Endothelial cell of umbilical vein (primary cell): ENCODE results near the gene ZDHHC22. TPM values are rescaled to one million over a fixed set of nuclear protein-coding genes. Genes with fewer than 3 reads are reported as not detected.

Experiments used
- BruUV-seq: library from RNA; stranded (reverse); fragments of 400-500 nt; replicated peaks from 2 replicates; lab custom pipeline; 2021; lab: Mats Ljungman, UMichigan
- CTCF ChIA-PET: fragments of 300-600, 350-600 bp; sonication (Branson Sonifier 250); formaldehyde crosslinking; loops from one replicate; lab custom pipeline; 2021; ENCODE audit warnings: antibody characterized with exemption, inconsistent platforms; lab: Charles Lee
- POLR2A ChIA-PET: fragments of 300-600, 350-600 bp; sonication (Branson Sonifier 250); formaldehyde crosslinking; loops from one replicate; lab custom pipeline; 2021; ENCODE audit warnings: antibody characterized with exemption, inconsistent platforms; lab: Charles Lee
- DNase-seq: peaks from one replicate; pipeline ENCODE4 v3.0.0-alpha.2; 2011; ENCODE audit warnings: low read depth, low spot score
- FAIRE-seq: peaks from 2 replicates; lab custom pipeline; 2011; peaks lifted over from hg19 to GRCh38; lab: Jason Lieb, UNC
- H2AFZ ChIP-seq: 2 replicates; pipeline ENCODE4 v1.6.0; 2012; ENCODE audit warnings: low read depth, low read length, control low read depth, inconsistent platforms
- H3K27ac ChIP-seq: 2 replicates; pipeline ENCODE4 v1.5.1; 2011; ENCODE audit warnings: low read depth, mild to moderate bottlenecking, control low read depth, low read length, moderate library complexity; ENCODE audit not compliant: insufficient read depth
- H3K27me3 ChIP-seq, 2 experiments: 2 replicates each; pipeline versions ENCODE4 v1.6.0 to v1.6.1; 2011; ENCODE audit warnings: low read length in 2 of 2, mixed read lengths in 1 of 2; ENCODE audit not compliant: control insufficient read depth in 2 of 2, insufficient read depth in 2 of 2
- H3K36me3 ChIP-seq, 2 experiments: 2 replicates in 1 of 2; 3 replicates in 1 of 2; pipeline ENCODE4 v1.5.1; 2011; ENCODE audit warnings: low read length in 2 of 2, mild to moderate bottlenecking in 1 of 2, moderate library complexity in 1 of 2; ENCODE audit not compliant: control insufficient read depth in 2 of 2, insufficient read depth in 2 of 2; ENCODE audit errors: extremely low read depth in 1 of 2
- H3K4me1 ChIP-seq: 3 replicates; pipeline ENCODE4 v1.5.1; 2011; ENCODE audit warnings: mild to moderate bottlenecking, low read length; ENCODE audit not compliant: control insufficient read depth, insufficient read depth; ENCODE audit errors: extremely low read depth
- H3K4me2 ChIP-seq: 2 replicates; pipeline ENCODE4 v1.6.1; 2011; ENCODE audit warnings: low read length, control low read depth, mixed read lengths; ENCODE audit not compliant: insufficient read depth
- H3K4me3 ChIP-seq, 3 experiments: fragments of 200-600 bp in 1 of 3; sonication (generic), shearing (Covaris generic) in 1 of 3; replicated peaks in 1 of 3; 2 replicates each; pipeline ENCODE4 v1.5.1; 2011 to 2016; ENCODE audit warnings: control low read depth in 3 of 3, low read length in 3 of 3, mild to moderate bottlenecking in 2 of 3, inconsistent platforms in 1 of 3, low read depth in 1 of 3, moderate library complexity in 1 of 3; ENCODE audit not compliant: insufficient read depth in 1 of 3
- H3K79me2 ChIP-seq: 2 replicates; pipeline ENCODE4 v1.6.0; 2012; ENCODE audit warnings: low read length, inconsistent platforms; ENCODE audit not compliant: control insufficient read depth, insufficient read depth
- H3K9ac ChIP-seq: replicated peaks from 2 replicates; pipeline ENCODE3; 2011; ENCODE audit warnings: low read length, control low read depth; ENCODE audit not compliant: insufficient read depth; ENCODE audit errors: extremely low read depth
- H3K9me1 ChIP-seq: replicated peaks from 3 replicates; pipeline ENCODE4 v1.6.0; 2011; ENCODE audit warnings: mild to moderate bottlenecking, low read length; ENCODE audit not compliant: control insufficient read depth, insufficient read depth; ENCODE audit errors: extremely low read depth
- H3K9me3 ChIP-seq: replicated peaks from 2 replicates; pipeline ENCODE4 v1.5.1; 2012; ENCODE audit warnings: low read length, inconsistent platforms; ENCODE audit not compliant: control insufficient read depth, insufficient read depth
- H4K20me1 ChIP-seq: replicated peaks from 2 replicates; pipeline ENCODE3; 2011; ENCODE audit warnings: mild to moderate bottlenecking, low read length; ENCODE audit not compliant: control insufficient read depth, insufficient read depth; ENCODE audit errors: extremely low read depth
- EZH2 ChIP-seq: IDR thresholded peaks from 2 replicates; pipeline ENCODE4 v1.6.1; 2012; ENCODE audit warnings: borderline replicate concordance, low read depth, mild to moderate bottlenecking, moderate library complexity, low read length, inconsistent platforms; ENCODE audit not compliant: severe bottlenecking
- FOS ChIP-seq: IDR thresholded peaks from 2 replicates; pipeline ENCODE4 v1.6.1; 2011; ENCODE audit warnings: mild to moderate bottlenecking, low read length, moderate library complexity, borderline replicate concordance; ENCODE audit not compliant: insufficient read depth
- GATA2 ChIP-seq: IDR thresholded peaks from 2 replicates; pipeline ENCODE4 v1.7.0; 2011; ENCODE audit warnings: low read depth, mild to moderate bottlenecking, moderate library complexity, mixed read lengths, low read length; ENCODE audit not compliant: insufficient read length, insufficient read depth
- JUN ChIP-seq: IDR thresholded peaks from 2 replicates; pipeline ENCODE4 v1.6.1; 2011; ENCODE audit warnings: borderline replicate concordance, low read depth; ENCODE audit not compliant: insufficient read length, insufficient read depth
- MYC ChIP-seq: IDR thresholded peaks from one replicate; pipeline ENCODE4 v1.6.1; 2011; ENCODE audit warnings: mild to moderate bottlenecking, low read depth, low read length
- POLR2AphosphoS5 ChIP-seq: IDR thresholded peaks from 2 replicates; pipeline ENCODE4 v1.6.1; 2012; ENCODE audit warnings: low read depth, mild to moderate bottlenecking, control low read depth, low read length, moderate library complexity; ENCODE audit not compliant: insufficient read depth
- dilution Hi-C: fragments of 300-500 bp; cut with MboI; formaldehyde crosslinking; loops from one replicate; pipeline ENCODE4 v1.15.0; 2019; ENCODE audit warnings: low sequenced_read_pairs; ENCODE audit not compliant: extremely low pct_ligation_motif_present
- intact Hi-C: fragments of 100-400 bp; cut with micrococcal nuclease; formaldehyde crosslinking; loops from one replicate; pipeline ENCODE4 v1.10.0; 2022
- polyA plus RNA-seq, 4 experiments: library from polyadenylated mRNA; depleted of rRNA in 3 of 4; stranded (reverse) in 3 of 4; unstranded in 1 of 4; fragments of >200 nt; gene quantifications; 2 replicates each; pipeline versions ENCODE4 v1.2.1 to v1.2.3, GENCODE V29; 2011 to 2012; ENCODE audit warnings: missing spikeins in 1 of 4
- total RNA-seq: library from RNA; stranded (reverse); gene quantifications from 2 replicates; pipeline ENCODE4 v1.2.3, GENCODE V29; 2021
- TF ChIP-seq, protein P1 (sequence below): IDR thresholded peaks from 2 replicates; pipeline ENCODE4 v1.6.1; 2011; ENCODE audit not compliant: insufficient read depth, insufficient read length

The ZDHHC22 gene
- total and polyA plus RNA-seq, 2 donors (not counting 3 experiments of a cell fraction or from before 2014, with no cell fraction given), result 0.03 to 0.24 TPM

DNA sequence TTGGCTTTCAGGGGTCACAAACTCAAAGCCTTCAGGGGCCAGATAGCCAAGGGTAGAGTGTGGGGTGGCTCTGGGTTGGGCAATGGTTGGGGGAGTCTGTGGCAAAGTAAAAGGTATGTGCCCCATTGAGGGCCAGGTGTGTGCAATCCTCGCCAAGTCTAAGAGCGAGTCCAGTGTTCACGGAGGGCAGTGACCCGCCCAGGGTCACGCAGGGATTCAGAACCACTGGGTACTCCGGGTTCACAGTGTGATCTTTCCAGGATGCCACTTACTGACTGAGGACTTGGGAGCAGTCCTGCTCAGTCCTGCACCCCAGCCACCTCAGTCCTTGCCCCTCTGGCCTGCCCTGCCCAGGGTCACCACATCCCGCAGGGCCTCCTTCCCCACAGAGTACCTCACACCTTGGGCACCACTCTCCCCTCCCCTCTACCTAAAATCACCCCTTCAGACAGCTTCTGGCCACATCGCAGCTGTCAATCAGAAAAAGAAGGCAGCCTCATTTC lies 15.7 kb downstream of the ZDHHC22 start:
- dilution Hi-C loops, result no loop called here
- TF ChIP-seq MYC, result no peak
- no peak for TF ChIP-seq FOS
- DNase-seq, result no peak
- Histone ChIP-seq H3K27ac (no peak overlapping the region), H3K4me3 (no peak overlapping the region), H3K36me3 (no peaks in the 10 kb centered on the region), H3K9ac (no peak overlapping the region), H2AFZ (no peak overlapping the region), H3K4me1 (peaks cover 6% of the 10 kb centered on the region), H3K79me2 (no peaks in the 10 kb centered on the region), H3K9me1 (no peaks in the 10 kb centered on the region), H3K27me3 (peaks cover 12 to 16% of the 10 kb centered on the region in 2 experiments), H3K9me3 (no peaks in the 10 kb centered on the region), H4K20me1 (no peaks in the 10 kb centered on the region), H3K4me2 (no peak overlapping the region)
- intact Hi-C loops, result loop anchor here (1.0 kb wide), 2 partner anchors 28 to 250 kb away; partner anchors contain the start of gene CIPC
- POLR2A ChIA-PET, result no interaction called here
- no TSS peak for BruUV-seq
- no peak for FAIRE-seq
- CTCF ChIA-PET, result interaction anchor here (0.9 to 6.3 kb wide), 7 partner anchors 9 to 253 kb away, joined by 3 to 48 read pairs (median 7); no protein-coding TSS in a partner anchor

DNA sequence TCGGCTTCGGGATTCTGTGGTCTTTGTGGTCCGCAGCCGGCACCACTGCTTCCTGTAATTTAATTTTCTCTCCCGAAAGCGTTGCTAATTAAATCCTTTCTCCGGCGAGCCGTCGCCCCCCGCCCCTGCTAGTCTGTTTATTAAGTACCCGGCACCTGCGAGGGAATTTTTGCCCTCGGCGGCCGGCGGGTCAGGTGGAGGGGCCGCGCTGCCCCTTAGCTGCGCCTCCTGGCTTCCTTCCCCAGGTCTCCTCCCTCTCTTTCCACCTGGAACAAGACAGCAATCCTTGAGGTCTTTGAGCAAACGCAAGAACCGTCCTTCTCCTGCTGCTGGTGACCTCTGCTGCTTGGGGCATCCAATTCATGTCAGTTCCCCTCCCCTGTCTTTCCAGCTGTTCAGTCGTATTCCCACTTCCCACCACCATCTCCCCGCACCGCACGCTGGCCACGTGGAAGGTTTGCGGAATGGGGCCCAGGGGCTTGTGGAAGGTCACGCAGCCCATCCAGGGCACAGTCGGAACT lies 16.2 kb downstream of the ZDHHC22 start:
- H2AFZ ChIP-seq, result peak overlapping the region; percentile 28
- no peak for TF ChIP-seq GATA2
- peak; percentile 57 for TF ChIP-seq EZH2
- TF ChIP-seq JUN, result no peak
- TF ChIP-seq, protein P1, sequence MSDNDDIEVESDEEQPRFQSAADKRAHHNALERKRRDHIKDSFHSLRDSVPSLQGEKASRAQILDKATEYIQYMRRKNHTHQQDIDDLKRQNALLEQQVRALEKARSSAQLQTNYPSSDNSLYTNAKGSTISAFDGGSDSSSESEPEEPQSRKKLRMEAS, result no peak
- TF ChIP-seq POLR2AphosphoS5, result no peak
- TF ChIP-seq MYC, result no peak
- dilution Hi-C loops, result no loop called here
- no peak overlapping the region for H3K9ac ChIP-seq
- no peaks in the 10 kb centered on the region for H4K20me1 ChIP-seq
- H3K27me3 ChIP-seq, result peaks cover 12 to 16% of the 10 kb centered on the region in 2 experiments
- DNase-seq (no peak), FAIRE-seq (no peak)
- intact Hi-C loops, result loop anchor here (1.0 kb wide), 2 partner anchors 27 to 249 kb away; partner anchors contain the start of gene CIPC
- no peak overlapping the region for H3K27ac ChIP-seq
- no peaks in the 10 kb centered on the region for H3K36me3 ChIP-seq
- H3K4me3 ChIP-seq, result peak overlapping the region in 1 of 3 experiments; percentile 15
- peaks cover 6% of the 10 kb centered on the region for H3K4me1 ChIP-seq
- H3K9me1 ChIP-seq, result no peaks in the 10 kb centered on the region
- no TSS peak for BruUV-seq
- ChIA-PET POLR2A (no interaction called here), CTCF (interaction anchor here (1.0 to 6.3 kb wide), 7 partner anchors 11 to 253 kb away, joined by 4 to 48 read pairs (median 9); no protein-coding TSS in a partner anchor)
- no peaks in the 10 kb centered on the region for H3K9me3 ChIP-seq
- peak overlapping the region; percentile 28 for H3K4me2 ChIP-seq
- H3K79me2 ChIP-seq, result no peaks in the 10 kb centered on the region
